ENCODE measurements around the gene CUBN.

DNA sequence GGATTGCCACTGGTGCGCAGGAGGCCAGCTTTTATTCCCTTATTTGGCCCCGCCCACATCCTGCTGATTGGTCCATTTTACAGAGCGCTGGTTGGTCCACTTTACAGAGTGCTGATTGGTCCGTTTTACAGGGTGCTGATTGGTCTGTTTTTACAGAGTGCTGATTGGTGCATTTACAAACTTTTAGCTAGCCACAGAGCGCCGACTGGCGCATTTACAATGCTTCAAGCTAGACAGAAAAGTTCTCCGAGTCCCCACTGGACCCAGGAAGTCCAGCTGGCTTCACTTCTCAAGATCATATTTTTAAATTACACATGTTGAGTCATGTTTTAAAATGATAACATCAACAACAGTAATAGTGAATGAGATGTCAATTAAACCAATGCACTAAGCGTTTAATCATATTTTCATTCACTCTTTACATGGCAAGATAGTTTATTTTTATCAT, 128.3 kb downstream of the CUBN start:
- TF ChIP-seq, protein P1, sequence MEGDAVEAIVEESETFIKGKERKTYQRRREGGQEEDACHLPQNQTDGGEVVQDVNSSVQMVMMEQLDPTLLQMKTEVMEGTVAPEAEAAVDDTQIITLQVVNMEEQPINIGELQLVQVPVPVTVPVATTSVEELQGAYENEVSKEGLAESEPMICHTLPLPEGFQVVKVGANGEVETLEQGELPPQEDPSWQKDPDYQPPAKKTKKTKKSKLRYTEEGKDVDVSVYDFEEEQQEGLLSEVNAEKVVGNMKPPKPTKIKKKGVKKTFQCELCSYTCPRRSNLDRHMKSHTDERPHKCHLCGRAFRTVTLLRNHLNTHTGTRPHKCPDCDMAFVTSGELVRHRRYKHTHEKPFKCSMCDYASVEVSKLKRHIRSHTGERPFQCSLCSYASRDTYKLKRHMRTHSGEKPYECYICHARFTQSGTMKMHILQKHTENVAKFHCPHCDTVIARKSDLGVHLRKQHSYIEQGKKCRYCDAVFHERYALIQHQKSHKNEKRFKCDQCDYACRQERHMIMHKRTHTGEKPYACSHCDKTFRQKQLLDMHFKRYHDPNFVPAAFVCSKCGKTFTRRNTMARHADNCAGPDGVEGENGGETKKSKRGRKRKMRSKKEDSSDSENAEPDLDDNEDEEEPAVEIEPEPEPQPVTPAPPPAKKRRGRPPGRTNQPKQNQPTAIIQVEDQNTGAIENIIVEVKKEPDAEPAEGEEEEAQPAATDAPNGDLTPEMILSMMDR (IDR thresholded peaks at IDR 0.05): no peak
- TF ChIP-seq POLR2A (IDR thresholded peaks at IDR 0.05): no peak
